Fibroblast of skin of left biceps (primary cell): Measurements from ENCODE around the gene NKAIN4.
"Not testable (repeated sequence)": the region's sequence is repeated elsewhere in the genome, so short reads cannot be mapped to it uniquely, and the experiment has no call there.

Experiments
- DNase-seq, 2 experiments: peaks; one replicate each; pipeline ENCODE4 v3.0.0-alpha.2; 2013; ENCODE audit warnings: low read depth in 2 of 2

The NKAIN4 gene

DNA sequence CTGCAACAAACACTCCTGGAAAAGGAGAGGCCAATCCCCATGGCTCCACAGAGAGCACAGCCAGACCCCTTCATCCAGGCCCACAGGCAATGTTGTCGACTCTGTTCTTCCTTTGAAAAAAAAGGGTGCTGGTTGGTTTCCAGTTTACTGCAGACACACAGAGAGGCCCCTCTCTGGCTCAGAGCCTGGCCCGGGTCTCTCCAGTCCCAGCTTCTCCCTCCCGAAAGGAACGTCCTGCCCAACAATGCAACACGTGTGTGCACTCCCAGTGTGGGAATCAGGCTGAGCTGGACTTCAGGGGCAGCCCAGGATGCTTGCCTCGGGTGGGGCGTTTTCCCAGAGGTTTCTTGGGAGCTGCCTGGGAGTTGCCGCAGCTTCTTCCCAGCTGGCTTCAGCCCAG lies 4.5 kb upstream of the NKAIN4 start:
- DNase-seq: no peak

- no peak for DNase-seq
These were observed 3.4 kb upstream of the NKAIN4 start for GRCh38 chr20:63257629-63258028.

GRCh38 chr20:63256954-63257353 lies 2.7 kb upstream of the NKAIN4 start:
- DNase-seq: no peak

DNA sequence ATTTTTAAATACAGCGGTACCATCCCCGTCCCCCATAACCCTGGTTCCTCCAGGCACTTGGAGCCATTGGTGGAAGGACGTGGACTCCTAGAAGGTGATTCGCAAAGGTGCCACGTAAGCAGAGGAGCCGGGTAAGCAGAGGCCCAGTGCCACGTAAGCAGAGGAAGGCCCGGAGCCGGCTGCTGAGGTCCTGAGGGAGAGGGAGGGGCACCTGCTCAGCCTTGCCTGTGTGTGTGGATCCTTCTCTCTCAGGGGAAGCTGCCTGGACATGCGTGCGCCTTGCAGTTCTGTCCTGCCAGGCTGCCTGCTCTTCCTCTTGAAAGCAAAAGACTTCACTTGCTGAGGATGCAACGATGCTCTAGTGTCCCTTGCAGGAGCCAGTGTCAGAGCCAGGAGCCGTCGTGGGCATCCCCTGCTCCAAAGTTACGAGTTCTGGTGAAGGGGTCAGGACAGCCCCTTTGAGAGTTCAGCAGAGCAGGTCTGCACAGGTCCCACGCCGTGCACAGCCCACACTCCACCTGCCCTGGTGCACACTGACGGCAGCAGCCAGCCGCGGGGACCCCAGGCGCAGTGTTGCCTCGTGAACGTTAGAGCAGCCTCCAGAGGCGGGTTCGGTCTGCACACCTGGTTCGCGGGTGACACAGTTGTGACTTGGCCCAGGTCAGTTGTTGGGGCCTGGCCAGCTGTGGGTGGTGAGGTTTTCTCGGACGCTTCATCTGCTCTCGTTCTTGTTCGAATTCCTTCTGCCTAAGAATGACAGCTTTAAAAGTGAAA lies 1.9 kb upstream of the NKAIN4 start:
- DNase-seq: no peak

DNA sequence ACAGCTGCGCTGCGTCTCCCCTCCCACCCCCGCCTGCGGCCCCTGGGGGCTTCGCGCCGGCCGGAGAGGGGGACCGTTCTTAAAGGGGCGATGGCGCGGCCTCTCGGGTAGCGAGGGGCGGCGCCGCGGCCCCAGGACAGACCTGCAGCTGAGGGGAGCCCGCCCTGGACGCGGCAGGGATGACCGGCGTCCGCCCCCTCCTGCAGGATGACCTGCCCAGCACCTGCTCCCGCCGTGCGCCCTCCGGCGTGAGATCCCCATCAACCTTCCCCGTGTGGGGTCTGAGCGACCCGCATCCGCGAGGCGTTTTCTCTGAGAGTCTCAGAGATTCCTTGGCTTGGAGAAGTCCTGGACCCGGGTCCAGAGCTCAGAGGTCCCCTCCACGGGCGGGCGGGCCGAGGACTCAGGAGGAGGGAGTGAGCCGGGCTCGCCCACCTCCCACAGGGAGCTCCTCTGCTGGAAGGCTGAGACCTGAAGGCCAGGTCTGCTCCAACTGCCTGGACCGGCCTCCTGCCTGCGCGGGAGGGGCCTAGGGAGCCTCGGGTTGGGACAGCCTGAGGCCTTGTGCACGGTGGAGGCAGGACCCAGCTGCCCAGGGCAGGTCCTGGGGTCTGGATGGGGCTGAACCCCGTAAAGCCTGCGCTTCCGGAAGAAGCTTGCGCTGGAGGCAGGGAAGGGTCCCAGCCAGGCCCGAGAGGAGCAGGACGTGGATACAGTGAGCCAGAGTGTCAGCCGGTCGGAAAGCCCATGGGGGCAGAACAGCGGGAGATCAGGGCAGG lies 532 bp upstream of the NKAIN4 start:
- no peak for DNase-seq

- DNase-seq: no peak
These were observed 628 bp downstream of the NKAIN4 start for GRCh38 chr20:63253438-63254231.

- no peak for DNase-seq
These were observed 1.2 kb downstream of the NKAIN4 start for GRCh38 chr20:63253065-63253437.

- DNase-seq: no peak
These were observed 2.0 kb downstream of the NKAIN4 start for GRCh38 chr20:63252284-63252711.

GRCh38 chr20:63251350-63251749 lies 2.9 kb downstream of the NKAIN4 start:
- not testable (repeated sequence) for DNase-seq

GRCh38 chr20:63249891-63250290 lies 4.4 kb downstream of the NKAIN4 start:
- DNase-seq: no peak

DNA sequence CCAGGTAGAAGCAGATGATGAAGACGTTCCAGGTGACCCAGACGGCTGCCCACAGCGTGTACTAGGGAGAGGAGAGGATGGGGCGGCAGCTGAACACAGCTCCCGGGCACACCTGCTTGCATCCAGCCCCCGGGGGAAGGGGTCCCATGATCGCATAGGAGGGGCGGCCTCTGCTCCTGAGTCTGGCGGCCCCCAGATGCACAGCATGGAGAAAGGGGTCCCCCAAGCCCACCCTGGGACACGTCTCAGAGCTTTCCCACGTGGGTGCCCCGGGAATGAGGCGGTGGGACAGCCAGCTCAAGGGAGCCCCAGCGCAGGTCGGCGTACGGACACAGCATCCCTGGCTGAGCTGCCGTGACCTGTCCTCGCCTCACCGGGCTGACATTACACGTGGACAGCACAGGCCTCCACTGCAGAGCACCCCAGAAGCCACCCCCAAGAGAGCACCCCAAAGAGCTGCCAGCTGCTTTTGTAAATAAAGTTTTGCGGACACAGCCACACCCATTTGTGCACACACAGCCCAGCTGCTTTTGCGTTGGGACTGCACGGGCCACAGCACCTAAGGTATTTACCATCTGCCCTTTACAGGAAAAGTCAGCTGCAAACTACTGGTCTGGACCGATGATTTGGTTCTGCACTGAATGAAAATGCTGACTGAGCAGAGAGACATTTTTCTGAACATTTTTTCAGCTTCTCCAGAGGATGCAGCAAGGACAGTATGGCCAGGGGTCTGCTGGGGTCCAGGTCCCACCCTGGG lies 5.2 kb downstream of the NKAIN4 start:
- no peak for DNase-seq

DNA sequence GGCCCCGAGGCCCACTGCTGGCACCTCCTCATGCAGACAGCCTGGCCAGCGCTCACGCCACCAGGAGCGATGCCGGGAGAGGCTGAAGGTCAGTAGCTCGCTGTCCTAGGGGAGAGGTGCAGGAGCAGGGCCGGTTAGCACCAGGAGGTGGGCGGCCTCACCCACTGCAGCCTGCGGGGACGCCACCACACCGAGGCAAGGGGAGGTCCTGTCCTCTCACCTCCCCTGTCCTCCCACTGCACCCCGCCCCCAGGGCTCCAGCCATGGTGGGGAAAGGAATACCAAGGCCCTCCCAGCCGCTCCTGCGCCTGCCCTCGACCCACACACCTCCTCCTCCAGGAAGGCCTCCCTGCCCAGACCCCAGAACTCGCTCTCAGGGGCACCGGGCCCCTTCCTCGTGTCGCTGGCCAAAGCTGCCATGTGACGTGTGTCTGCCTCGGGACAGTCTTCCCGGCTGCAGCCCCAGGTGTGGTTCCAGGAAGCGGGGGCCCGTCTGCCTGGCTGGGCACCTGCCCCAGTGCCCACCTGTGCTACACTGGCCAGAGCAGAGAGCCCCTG lies 6.5 kb downstream of the NKAIN4 start:
- no peak for DNase-seq

DNA sequence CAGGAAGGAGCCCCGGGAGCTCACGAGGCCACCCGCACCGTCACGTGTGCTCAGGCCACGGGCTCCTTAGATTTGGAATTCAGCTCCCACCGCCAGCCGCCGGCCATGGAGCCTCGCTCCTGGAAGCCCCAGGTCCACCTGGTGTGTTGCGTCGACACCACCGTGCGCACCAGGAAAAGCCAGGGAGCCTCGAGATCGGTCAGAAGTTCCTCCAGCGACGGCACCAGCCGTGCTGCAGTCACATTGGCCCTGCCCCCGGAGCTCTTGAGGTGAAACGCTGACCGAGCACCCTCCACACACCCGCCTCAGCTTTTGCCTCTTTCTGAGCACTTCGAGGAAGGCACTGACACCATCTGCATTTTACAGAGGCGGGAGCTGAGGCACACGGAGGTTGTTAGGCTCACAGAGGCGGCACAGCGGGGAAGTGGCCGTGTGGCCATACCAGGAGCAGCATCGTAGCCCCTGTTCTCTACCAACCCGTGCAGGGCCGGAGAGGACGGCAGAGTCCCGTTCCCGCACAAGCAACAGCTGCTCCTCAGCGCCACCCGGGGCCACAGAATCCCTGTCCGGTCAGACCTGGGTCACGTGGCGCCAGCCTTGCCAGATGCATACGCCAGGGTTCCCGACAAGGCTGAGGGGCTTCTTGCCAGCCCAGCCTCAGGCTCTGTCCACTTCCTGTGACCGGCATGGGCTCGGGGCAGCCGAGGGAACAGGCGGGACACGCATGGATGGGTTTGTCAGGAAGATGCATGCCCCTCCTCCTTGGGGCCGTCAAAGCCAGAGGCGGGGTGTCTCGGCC lies 7.6 kb downstream of the NKAIN4 start:
- no peak for DNase-seq

GRCh38 chr20:63244468-63244867 lies 9.8 kb downstream of the NKAIN4 start:
- no peak for DNase-seq

GRCh38 chr20:63243604-63244247 lies 10.5 kb downstream of the NKAIN4 start:
- no peak for DNase-seq

DNA sequence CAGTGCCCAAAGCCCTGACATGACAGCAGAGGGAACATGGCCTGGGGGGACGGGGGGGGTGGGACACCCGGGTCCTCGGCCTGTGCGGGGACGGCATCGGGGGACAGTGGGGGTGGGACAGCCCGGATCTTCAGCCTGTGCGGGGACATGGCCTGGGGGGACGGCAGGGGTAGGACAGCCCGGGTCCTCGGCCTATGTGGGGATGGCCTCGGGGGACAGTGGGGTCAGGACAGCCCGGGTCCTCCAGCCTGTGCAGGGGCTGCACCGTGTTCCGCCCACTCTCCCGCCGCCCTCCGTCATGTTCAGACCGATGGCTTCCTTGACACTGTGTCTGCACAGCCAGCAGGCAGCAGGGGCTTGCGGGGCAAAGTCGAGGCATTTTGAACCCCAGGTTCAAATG lies 11.5 kb downstream of the NKAIN4 start:
- no peak for DNase-seq

GRCh38 chr20:63241272-63241671 lies 13.0 kb downstream of the NKAIN4 start:
- DNase-seq: no peak

GRCh38 chr20:63240004-63240403 lies 14.3 kb downstream of the NKAIN4 start:
- no peak for DNase-seq

DNA sequence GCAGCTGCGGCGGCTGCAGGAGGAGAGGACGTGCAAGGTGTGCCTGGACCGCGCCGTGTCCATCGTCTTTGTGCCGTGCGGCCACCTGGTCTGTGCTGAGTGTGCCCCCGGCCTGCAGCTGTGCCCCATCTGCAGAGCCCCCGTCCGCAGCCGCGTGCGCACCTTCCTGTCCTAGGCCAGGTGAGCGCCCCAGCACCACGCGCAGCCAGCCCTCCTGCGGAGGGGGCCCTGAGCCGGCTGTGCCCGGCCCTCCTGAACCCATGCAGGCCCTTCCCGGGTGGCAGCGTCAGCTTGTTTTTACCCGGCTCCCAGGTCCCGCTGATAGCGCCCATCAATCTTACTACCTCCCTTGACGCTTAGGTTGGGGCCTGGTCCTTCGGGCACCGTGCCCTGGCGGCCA lies 14.8 kb downstream of the NKAIN4 start:
- no peak for DNase-seq

DNA sequence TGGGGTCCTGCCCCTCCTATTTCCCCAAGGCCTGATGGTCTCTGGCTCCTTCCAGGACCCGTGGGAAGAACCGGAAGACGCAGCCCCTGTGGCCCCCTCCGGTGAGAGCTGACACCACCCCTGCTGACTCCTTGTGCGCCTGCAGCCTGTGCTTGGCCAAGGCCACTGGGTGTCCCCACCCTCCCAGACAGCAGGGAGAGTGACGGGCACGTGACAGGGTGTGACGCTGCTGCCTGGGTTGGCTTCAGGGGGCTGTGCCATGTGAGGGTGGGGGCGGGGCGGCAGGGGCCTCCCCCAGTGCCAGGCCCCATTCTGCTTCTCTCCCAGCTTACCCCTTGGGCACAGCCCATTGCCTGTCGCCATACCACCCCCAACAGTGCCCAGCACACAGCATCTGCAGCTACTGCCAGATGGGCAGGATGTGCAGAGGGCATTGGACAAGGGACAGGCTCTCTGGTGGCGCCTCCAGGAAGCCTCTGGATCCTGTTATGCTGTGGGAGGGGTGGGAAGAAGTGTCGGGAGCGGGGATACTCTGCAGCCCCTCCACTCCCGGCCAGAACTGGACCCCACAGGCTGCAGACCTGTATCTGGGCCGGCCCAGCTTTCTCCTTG lies 15.6 kb downstream of the NKAIN4 start:
- no peak for DNase-seq
